Measurements from ENCODE around the gene APIP. TPM values are rescaled to one million over a fixed set of nuclear protein-coding genes. Genes with fewer than 3 reads are reported as not detected.

APIP gene
- total and polyA plus RNA-seq, 10 of the 15 experiments (the other 5 are each of a cell fraction or from before 2014, with no cell fraction given) = 26.8 to 87.1 (median 52.8) TPM

- TF ChIP-seq MTA2 (IDR thresholded peaks at IDR 0.05; ENCODE audit: low read depth) = no peak
- TF ChIP-seq NFYB (IDR thresholded peaks at IDR 0.05; ENCODE audit: insufficient read depth, low read depth, low read length) = no peak
- no peak for TF ChIP-seq ZNF24 (IDR thresholded peaks at IDR 0.05)
- no peak for TF ChIP-seq SREBF2 (IDR thresholded peaks at IDR 0.05; ENCODE audit: low read length)
- no peak for TF ChIP-seq GATAD2B (conservative IDR thresholded peaks at IDR 0.05; ENCODE audit: low read depth)
- TF ChIP-seq GABPA (IDR thresholded peaks at IDR 0.05; ENCODE audit: low read depth) = no peak
- no peak for TF ChIP-seq HDAC6 (IDR thresholded peaks at IDR 0.05; ENCODE audit: unreplicated experiment)
- no peak for TF ChIP-seq YBX1 (IDR thresholded peaks at IDR 0.05)
Measured at GRCh38 chr11:34851916-34852315, 64.3 kb downstream of the APIP start (continued).

GRCh38 chr11:34850334-34850733 is 65.8 kb downstream of the APIP start:
- Histone ChIP-seq H3K4me2 (ENCODE audit: control insufficient read depth, insufficient read depth) (no peak overlapping the region), H3K79me2 (ENCODE audit: control insufficient read depth, insufficient read depth, low read length) (no peaks in the 10 kb centered on the region), H3K27me3 (replicated peaks in 1 of 2; ENCODE audit: control insufficient read depth in 2 of 2, insufficient read depth in 2 of 2, low read length in 1 of 2) (no peaks in the 10 kb centered on the region), H3K9ac (ENCODE audit: control insufficient read depth, insufficient read depth, low read length) (no peak overlapping the region), H3K4me1 (ENCODE audit: control insufficient read depth, insufficient read depth, low read length) (no peaks in the 10 kb centered on the region), H2AFZ (ENCODE audit: control insufficient read depth, low read depth, low read length) (no peak overlapping the region), H4K20me1 (ENCODE audit: control insufficient read depth, insufficient read depth) (no peaks in the 10 kb centered on the region), H3K36me3 (ENCODE audit: control insufficient read depth in 2 of 2, insufficient read depth in 2 of 2, low read length in 1 of 2) (no peaks in the 10 kb centered on the region), H3K4me3 (no peak overlapping the region), H3K9me3 (replicated peaks; ENCODE audit: control insufficient read depth, insufficient read depth, low read length) (no peaks in the 10 kb centered on the region), H3K27ac (ENCODE audit: control insufficient read depth, insufficient read depth) (no peak overlapping the region)
- no peak for FAIRE-seq
- WGBS (ENCODE audit: insufficient coverage, insufficient replicate concordance, low lambda C conversion rate, missing lambda C conversion rate) = 50% methylated on average over 4 of the region's 4 CpGs
- ChIA-PET SMC1A (ENCODE audit: uncharacterized antibody, unreplicated experiment) (no interaction called here), CTCF (interaction anchor here (1.2 kb wide), 1 partner anchor 10 kb away, joined by 3 read pairs; no protein-coding TSS in a partner anchor), POLR2A (no interaction called here), RAD21 (ENCODE audit: unreplicated experiment) (no interaction called here)
- no peak for DNase-seq (ENCODE audit: low read depth, low spot score)
- in situ Hi-C loops (cut with MboI) = no loop called here
- BruUV-seq (replicated peaks) = no TSS peak
- no peak for ATAC-seq
- intact Hi-C loops (cut with micrococcal nuclease; ENCODE audit: unreplicated experiment) = no loop called here
- no peak for TF ChIP-seq EED (IDR thresholded peaks at IDR 0.05; ENCODE audit: low read depth)
- no peak for TF ChIP-seq ZNF622 (IDR thresholded peaks at IDR 0.05)
- TF ChIP-seq IRF3 (IDR thresholded peaks at IDR 0.05) = no peak
- TF ChIP-seq MLLT1 (IDR thresholded peaks at IDR 0.05) = no peak
- no peak for TF ChIP-seq MTA2 (IDR thresholded peaks at IDR 0.05; ENCODE audit: low read depth)
- no peak for TF ChIP-seq FOXM1 (IDR thresholded peaks at IDR 0.05; ENCODE audit: low read depth, low read length)
- TF ChIP-seq ZNF274 (IDR thresholded peaks at IDR 0.05; ENCODE audit: insufficient read depth, insufficient read length) = no peak
- TF ChIP-seq MEF2B (IDR thresholded peaks at IDR 0.05; ENCODE audit: partially characterized antibody, poor library complexity, severe bottlenecking) = no peak
- TF ChIP-seq MAX (IDR thresholded peaks at IDR 0.05; ENCODE audit: low read depth, low read length) = no peak
- no peak for TF ChIP-seq PAX8 (IDR thresholded peaks at IDR 0.05)
- no peak for TF ChIP-seq TCF12 (IDR thresholded peaks at IDR 0.05; ENCODE audit: low read depth, low read length)
- no peak for TF ChIP-seq ATF2 (IDR thresholded peaks at IDR 0.05; ENCODE audit: low read length)
- no peak for TF ChIP-seq ZNF207 (IDR thresholded peaks at IDR 0.05; ENCODE audit: borderline replicate concordance)
- TF ChIP-seq ASH2L (IDR thresholded peaks at IDR 0.05; ENCODE audit: borderline replicate concordance, low read depth) = no peak
- no peak for TF ChIP-seq ZNF384 (IDR thresholded peaks at IDR 0.05; ENCODE audit: borderline replicate concordance, low read depth, low read length)
